ENCODE measurements around the gene LIM2.
A peak's percentile ranks its signal among the peaks of the same experiment; 100 is the strongest.

LIM2 gene

DNA sequence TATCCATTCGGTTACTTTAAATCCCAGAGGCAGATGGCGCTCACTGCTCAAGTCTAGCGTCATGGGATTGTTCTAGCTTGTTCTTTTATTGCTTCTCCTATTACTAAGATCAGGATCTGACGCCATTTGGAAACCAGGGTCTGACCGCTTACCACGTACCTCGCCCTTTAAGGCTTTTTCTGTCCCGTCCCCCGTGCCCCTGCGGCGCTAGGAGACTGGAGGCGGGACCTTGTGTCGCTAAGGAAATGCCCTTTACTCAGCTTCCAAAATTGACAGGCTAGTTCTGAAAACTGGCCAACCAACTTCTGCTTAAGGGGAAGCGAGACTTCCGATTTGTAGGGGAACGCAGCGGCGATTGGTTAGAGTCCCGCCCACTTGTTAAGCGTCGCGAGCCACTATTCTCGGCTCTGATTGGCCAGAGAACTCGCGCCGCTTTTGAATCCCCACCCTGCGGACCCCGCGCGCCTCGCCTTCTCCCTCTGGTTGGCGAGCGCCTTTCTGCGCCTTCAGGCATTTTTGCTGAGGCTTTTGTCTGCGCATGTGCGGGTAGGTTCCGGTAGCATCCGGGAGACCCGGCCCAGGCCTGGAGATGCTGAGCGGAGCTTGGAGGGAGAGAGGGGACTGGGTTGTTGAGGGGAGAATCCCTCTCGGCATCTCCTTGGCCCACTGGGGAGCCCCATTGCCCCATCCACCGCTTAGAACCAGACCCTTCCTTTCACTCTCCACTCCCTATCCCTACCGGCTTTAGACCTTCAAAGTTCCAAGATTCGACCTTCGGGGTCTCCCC, 6.5 kb upstream of the LIM2 start:
- peak; percentile 84 for DNase-seq

DNA sequence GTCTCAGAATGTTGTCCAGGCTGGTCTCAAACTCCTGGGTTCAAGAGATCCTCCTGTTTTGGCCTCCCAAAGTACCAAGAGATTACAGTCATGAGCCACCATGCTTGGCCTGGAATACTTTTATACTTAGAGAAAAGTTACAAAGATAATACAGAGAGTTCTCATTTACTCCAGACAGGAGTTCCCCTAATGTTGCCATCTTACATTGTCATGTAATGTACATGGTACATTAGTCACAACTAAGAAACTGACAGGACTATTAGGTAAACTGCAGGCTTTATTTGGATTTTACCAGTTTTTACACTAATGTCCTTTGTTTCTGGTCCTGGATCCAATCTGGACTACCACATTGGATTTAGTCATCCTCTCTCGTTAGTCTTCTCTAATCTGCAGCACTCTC, 4.9 kb upstream of the LIM2 start:
- DNase-seq: no peak

DNA sequence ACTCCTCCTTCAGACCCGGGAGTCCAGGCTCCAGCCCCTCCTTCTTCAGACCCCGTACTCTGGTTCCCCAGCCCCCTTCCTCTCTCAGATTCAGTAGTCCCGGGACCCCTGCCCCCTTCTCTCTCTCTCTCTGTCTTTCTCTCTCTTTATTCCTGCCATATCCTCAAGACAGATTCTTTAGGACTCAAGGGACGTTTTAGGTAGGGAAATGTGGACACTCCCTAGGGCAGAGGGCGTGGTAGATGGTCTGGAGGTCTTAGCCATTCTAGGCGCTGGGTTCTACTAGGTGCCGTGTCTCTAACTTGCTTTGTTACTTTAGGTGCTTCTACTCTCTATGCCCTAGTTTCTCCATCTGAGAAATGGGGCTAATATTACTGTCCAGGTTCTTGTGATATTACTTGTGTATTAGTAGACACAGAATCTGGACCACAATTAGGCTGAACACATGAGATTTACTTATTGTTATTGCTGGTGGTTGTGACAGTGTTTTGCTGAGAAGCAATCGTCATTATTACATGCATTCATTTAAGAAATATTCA, 3.4 kb upstream of the LIM2 start:
- DNase-seq: no peak

DNA sequence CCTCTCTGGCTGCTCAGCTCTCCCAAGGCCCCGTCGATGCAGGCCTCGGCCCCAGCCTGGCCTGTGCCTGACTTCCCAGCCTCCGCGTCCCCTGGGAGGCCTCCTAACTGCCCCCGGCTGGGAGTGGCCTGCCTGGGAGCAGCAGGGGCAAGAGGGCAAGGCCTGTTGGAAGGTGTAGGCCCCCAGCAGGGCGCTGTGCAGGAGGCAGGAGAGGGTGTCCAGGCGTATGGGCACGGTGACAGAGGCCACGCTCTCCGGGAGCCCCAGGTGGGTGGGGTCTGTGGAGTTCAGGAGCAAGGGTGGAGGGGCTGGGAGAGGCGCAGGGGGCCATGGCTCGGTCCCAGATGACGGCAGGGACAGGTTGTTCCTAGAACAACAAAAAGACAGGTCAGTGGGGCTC, 1.4 kb upstream of the LIM2 start:
- no peak for DNase-seq

DNA sequence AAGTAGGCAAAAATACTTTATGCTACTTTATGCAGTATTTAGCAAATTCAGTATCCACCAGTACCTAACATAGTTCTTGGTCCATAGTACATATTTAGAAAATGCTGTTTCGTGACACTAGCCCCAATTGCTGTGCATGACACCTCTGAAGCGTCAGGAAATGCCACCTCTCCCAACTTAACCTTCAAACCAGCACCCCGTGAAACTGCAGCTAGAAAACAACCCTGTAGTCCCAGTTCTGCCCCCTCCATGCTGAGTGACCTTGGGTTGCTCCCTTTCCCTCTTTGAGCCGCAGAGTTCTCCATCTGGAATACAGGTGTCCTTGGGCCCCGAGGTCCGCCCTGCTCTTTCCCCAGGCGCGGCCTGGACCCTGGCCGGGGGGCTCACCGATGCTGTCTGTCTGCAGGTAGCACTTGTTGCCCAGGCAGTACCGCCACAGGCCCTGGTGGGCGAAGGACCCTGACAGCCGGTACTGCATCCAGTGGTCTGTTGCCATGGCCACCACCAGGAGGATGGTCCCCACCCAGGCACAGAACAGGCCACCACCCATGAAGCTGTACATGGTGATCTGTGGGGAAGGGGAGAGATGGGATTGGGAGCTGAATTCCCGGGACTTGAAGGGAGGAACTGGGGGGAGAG, 773 bp downstream of the LIM2 start:
- DNase-seq: no peak

DNA sequence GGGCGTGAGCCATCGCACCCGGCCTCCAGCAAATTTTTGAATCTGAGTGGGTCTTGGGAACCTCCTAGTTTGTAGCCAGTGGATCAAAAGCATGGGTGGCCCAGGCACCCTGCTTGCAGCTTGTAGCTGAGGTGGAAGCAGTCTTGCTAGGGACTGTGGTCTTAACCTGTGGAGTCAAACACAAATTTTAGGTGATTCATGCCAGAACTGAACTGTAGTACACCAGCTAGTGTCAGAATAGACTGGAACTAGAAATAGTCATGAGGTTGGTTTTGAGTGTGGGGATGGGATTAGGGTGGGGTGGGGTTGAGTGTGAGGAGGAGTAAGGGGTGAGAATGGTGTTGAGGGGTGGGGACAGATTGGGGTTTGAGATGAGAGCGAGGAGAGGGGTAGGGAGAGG, 5.8 kb downstream of the LIM2 start:
- DNase-seq: no peak

DNA sequence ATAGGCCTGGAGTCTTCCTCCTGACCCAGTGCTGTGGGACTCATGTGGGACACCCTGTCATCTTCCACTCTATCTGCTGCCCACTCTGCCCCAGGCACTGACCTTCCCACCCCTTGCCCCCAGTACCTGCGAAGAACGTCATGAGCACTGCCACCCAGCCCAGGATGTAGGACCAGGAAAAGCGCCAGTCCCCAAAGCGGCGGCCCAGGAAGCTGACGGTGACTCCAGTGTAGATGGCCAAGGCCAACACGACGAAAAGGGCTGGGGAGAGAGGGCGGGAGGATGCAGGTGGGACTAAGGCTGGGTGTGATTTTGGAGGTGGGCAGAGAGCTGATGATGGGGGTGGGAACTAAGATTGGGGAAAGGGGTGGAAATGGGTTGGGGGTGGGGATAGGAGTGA, 7.4 kb downstream of the LIM2 start:
- no peak for DNase-seq

DNA sequence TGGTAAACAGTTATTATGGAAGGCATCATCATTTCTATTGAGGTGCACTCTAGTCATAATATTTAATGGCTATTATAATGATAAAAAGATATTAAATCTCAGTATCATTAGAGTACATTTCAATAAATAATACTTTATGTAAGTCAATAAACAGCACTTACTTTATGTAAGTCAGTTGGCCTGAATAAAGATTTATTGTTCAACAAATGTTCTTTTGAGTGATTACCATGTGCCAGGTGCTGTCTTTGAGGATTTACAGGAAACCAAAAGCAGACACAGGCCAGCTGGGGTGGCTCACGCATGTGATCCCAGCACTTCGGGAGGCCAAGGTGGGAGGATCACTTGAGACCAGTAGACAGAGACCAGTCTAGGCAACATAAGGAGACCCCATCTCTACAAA, 10.4 kb downstream of the LIM2 start:
- DNase-seq: no peak

DNA sequence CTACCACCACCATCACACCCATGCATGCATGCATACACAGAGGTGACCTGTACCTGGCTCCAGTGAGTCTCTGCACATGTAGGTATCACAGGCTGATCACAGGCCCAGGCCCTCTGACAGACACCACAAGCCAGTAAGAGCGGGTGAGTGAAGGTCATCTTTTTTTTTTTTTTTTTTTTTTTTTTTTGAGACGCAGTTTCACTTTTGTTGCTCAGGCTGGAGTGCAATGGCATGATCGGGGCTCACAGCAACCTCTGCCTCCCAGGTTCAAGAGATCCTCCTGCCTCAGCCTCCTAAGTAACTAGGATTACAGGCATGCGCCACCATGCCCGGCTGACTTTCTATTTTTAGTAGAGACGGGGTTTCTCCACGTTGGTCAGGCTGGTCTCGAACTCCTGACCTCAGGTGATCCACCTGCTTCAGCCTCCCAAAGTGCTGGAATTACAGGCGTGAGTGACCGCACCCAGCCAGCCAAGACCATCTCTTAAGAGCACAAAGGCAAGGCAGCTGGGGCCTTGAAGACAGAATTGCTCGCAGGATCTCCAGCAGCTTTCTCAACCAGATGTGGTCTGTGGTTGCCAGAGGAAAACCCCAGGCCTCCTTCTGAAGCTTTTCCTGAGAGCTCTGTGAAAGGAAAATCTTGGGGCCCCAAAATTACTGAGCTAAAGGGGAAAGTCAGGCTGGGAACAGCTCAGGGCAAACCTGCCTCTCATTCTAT, 12.1 kb downstream of the LIM2 start:
- DNase-seq: no peak

DNA sequence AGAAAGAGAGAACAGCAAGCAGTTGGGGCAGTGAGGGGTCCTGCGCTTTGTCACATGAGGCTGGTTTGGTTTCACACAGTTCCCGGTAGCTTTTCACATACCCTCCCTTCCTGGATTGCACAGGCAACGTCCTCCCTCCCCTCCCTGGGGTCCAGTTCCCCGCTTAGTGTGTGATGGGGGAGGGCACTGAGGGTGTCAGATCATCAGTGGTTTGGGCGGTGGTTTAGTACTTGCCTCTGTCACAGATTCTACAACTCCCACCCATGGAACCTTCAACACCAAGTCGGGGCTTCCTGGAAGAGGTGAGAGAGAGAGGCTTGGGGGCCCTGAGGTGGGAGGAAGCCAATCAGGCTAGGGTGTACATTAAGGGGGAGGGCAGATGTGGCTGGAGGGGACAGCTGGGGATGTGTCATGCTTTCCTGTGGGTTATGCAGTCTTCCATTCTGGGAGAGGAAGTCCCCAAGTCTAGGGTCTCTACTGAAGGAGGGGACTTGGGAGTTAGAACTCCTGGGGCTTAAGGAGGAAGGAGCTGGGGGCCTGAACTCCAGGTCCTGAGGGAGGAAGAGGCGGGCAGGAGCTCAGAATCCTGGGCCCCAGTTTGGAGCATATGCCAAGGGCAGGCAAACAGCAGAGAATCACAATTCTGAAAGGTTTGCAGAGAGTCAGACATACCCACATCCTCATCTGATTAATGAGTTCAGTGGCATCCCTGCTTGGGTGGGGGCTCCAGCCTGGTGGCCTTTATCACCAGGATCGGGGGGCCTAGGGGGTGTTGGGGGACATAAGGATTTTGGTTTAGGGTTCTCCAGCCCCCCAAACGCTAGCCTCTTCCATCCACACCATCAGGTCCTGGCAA, 14.9 kb downstream of the LIM2 start, which contains the start of gene NKG7:
Gene NKG7 (minus strand): TSS at position 6 of the 856 bp plus-strand sequence. CDS start 119 bp downstream, outside the sequence.
- DNase-seq: peak; percentile 79

DNA sequence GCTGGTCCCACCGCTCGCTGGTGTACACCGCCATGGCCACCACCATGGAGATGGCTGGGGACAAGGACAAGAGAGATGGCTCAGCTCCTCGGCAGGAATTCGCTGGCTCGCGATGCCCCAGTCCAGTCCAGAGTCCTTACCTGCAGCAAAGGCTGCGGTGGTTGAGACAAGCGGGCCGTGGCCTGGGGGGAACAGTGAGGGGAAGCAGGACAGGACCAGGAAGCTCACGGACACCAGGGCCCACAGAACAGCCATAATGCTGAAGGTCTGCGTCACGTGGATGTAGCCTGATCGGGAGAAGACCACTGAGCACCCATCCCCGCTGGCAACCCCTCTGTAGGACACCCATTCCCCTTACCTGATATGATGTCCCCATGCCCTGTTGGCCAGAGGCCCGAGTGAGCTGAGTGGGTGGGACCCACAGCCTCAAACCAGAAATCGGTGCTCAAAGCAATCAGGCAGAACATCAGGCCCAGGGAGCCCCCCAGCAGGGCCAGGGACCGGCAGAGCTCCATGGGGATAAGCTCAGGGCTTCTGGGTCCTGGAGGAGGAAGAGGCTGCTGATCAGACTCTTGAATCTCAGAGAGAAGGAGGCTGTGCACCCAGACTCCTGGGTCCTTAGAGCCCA, 15.6 kb downstream of the LIM2 start:
- no peak for DNase-seq

DNA sequence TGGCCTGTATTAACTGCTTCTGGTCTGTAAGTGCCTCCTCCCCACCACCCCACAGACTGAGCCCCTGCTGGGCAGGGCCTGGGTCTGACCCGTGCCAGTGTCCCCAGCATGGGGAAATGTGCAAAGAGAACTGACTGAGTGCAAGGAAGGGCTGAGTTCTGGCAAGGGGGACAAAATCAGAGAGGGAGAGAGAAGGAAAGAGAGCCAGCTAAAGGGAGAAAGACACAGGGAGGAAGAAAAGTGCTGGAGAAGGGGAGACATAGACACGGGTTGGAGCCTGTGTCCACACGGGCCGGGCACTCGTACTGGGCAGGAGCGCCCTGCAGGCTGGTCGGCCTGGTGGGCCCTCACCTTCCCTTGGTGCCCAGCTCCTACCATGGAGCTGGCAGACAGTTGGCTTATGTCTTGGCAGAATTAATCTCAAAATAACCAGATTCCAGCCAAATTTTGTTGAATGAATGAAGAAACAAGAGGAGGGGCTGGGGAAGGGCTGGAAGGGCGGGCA, 16.5 kb downstream of the LIM2 start:
- no peak for DNase-seq

DNA sequence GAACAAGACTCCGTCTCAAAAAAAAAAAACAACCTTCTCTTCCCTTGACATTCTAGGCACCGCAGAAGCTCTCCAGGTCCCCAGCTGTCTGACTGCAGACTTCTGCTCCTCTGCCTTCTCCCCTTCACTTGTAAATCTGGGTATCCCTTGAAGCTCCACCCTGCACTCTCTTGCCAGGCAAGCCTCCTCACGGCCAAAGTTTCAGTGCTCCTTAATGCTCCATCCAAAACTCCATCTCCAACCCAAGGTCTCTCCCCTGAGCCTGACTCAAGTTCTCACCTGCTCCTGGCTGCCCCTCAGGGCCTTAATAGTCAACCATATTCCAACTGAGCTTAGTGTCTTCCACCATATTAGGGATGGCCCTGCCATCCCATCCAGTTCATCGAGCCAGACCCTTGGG, 17.5 kb downstream of the LIM2 start:
- no peak for DNase-seq

DNA sequence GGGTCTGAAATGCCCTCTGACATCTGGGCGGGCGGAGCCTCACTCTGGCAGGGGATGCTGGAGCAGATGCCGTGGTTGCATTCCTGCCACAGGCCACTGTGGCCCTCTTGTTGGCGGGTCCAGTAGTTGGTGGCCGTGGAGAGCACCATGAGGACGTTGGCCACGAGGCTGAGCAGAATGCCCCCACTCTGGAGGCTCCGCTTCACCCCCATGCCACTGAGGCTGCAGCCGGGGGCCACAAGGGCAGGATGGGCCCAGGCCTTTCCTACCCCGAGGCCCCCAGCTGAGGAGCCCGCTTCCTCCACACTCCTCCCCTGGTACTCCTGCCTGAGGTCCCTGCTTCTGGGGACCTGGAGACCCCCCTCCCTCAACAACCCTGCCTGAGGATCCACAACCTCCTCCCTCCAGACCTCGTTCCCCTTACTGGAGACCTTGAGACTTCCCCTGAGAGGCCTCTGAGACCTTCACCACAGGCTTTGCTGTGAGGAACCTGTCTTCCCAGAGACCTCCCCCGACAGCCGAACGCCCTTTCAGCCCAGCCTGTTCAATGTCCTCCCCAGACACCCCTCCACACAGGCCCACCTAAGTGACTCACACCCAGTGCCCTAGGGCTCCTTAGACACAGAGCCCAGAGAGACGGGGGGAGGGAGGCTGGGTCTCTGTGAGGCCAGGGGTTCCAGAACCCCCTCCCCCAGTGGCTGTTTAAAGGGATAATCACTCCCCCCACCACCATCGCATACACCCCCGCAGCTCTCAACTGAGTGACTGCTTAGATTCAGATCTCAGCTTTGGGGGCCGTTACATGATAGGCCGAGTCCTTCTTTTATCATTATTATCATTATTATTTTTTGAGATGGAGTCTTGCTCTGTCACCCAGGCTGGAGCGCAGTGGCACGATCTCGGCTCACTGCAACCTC, 19.1 kb downstream of the LIM2 start, which contains the start of gene CLDND2:
Gene CLDND2 (minus strand): TSS at position 638 of the 917 bp plus-strand sequence. CDS start 426 bp downstream, at position 212.
- peak; percentile 48 for DNase-seq

DNA sequence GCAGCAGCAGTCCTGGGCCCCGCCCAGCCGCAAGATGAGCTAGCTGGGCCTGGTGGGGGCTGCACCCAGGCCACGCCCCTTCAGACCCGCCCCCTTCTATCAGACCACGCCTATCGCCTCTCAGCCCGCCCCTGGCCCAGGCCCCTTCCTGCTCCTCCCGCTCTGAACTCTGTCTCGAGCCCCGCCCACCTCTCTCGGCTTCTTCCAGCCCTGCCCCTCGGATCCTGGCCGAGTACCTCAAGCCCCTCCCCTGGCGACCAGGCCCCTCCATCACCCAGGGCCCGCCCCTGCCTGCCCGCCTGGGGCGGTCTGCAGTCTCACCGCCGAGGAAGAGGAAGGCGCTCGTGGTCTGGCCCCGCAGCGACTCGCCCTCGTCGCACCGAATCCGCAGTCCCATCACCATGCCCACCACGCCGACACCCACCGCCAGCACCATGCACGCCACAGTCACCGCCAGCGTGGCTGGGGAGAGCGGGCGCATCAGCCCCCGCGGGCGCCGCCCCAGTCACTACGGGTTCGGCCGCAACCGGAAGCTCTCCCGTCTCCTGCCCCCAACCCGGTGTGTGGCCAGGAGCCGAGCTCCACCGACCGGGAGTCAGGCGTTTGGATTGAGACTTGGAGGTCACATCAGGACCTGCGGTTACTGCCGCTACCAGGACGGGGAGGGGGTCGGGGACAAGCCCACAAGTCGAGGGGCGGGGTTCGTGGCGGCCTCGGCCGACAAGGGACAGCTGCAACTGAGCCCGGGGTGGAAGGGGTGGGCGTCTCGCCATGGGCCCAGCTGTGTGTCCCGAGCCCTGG, 20.0 kb downstream of the LIM2 start:
- peak; percentile 97 for DNase-seq

DNA sequence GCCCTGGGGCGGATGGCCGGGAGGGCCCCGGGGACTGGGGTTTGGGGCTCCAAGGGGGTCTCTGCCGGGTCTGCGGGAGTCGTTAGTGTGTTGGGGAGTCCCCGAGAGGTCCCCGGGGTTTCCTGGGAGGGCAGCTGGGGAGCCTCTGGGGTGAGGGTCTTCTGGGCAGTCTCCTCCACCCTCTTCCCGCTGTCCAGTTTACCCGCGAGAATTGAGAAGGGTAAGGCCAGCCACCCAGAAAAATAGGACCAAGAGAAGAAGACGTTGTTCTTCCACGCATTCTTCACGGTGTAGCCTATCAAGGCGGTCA, 20.6 kb downstream of the LIM2 start:
- DNase-seq: no peak

DNA sequence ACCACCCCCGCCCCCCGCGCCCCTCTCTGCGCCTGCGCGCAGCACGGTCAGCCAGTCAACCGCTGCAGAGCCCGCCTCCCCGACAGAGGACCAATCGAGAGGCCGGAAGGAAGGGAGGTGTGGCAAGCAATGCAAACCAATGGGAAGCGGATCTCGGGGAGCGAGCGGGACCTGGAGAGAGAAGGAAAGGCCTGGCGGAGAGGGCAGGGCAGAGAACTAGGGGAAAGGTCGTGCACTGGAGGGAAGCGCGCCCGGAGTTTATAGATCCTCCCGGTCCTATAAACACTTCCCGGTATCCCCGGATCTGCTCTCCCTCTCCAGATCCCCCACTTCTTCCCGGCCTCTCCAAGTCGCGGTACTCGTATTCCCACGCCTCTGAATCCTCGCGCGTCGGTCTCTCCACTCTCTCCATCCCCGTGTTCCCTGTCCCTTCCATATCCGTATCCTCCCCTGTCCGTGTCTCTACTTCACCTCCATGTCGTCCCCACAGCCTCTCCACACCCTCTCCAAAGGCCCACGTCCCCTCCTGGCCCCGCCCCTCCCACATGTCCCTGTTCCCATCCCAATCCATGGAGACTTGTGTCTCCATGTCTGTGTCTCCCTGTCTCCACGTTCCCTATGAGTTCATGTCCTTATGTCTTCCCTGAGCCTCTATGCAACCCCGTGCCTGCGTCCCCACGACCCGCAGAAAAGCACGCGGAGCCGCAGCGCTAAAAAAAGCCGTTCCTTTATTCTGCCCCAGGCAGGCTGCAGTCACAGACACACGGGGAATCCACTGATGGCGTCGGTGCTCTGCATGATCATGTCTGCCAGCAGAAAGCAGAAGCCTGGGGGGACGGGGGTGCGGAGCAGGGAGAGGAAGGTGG, 21.2 kb downstream of the LIM2 start:
- peak; percentile 91 for DNase-seq

DNA sequence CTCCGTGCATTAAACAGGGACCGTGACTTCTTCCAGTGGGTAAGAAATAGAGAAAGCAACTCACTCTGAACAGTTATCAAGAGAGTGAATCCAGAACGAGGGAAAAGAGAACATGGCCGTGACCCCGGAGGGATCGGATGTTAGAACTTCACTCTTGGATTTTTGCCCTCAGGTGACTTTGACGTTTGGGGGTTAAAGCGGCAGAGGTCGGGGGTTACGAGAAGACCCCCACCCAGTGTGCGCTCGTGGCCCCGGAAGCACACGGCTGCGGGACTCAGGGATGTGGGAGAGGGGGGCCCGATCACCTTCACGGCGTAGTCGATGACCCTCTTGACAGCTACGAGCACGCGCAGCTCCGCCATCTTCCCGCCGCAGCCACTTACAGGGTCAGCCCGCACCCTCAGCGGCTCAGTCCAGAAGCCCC, 21.8 kb downstream of the LIM2 start, which contains the start of gene ETFB:
Gene ETFB (minus strand): TSS at position 424 of the 424 bp plus-strand sequence. CDS start 62 bp downstream, at position 362.
- DNase-seq: no peak

All from activated CD8-positive, alpha-beta memory T cell treated with anti-CD3 and anti-CD28 coated beads, Interleukin-2, amount 50 U/mL, for 4 hours (primary cell).